Measurements from ENCODE around the gene ESAM. TPM values are rescaled to one million over a fixed set of nuclear protein-coding genes. Genes with fewer than 3 reads are reported as not detected.
A peak's percentile ranks its signal among the peaks of the same experiment; 100 is the strongest.

The ESAM gene
- total and polyA plus RNA-seq, 2 of the 8 experiments (the other 6 are each of a cell fraction or from before 2014, with no cell fraction given) = 0.09 TPM; not detected in 1

DNA sequence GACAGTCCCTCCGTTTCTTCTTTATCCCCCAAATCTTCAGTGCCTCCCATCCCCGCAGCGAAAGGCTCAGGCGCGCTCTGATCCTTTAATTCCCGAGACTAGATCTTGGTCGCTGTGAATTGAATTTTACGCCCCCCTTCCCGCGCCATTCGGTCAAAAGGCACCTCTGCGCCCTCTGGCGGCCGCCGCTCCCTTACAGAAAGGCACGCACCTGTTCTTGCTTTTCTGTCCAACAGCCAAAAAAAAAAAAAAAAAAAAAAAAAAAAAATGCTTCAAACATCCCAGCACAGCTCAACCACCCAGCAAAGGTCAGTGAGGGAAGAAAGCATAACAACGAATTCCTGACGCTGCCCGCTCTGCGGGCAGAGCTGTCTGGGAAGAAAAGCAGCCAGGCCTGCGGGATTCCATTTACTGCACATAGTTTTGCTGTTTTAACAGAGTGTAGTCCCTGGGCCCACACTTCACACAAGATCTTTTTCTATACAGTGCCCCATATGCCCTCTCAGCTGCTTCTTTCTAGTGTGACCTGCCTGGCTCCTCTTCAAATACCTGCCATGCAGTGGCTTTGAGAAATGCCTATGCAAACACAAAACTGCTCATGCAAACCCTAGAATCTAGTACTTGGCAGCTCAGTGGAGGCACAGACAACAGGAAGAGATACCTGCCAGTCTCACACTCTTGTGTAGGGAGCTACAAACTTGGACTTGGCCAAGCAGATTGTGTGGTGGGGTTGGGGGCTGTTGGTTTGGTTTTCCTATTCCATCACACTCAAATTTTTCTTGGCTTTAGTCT lies 1.3 kb upstream of the ESAM start (continued):
- no peak for TF ChIP-seq RNF2 (IDR thresholded peaks at IDR 0.05; ENCODE audit: borderline replicate concordance, low read depth, low read length, missing control alignments, poor library complexity, severe bottlenecking)
- TF ChIP-seq EZH2 (IDR thresholded peaks at IDR 0.05; ENCODE audit: low read depth, low read length, severe bottlenecking) = no peak
- no peak for TF ChIP-seq GABPA (IDR thresholded peaks at IDR 0.05; ENCODE audit: borderline replicate concordance, insufficient read depth, low read length)
- TF ChIP-seq, protein P1, sequence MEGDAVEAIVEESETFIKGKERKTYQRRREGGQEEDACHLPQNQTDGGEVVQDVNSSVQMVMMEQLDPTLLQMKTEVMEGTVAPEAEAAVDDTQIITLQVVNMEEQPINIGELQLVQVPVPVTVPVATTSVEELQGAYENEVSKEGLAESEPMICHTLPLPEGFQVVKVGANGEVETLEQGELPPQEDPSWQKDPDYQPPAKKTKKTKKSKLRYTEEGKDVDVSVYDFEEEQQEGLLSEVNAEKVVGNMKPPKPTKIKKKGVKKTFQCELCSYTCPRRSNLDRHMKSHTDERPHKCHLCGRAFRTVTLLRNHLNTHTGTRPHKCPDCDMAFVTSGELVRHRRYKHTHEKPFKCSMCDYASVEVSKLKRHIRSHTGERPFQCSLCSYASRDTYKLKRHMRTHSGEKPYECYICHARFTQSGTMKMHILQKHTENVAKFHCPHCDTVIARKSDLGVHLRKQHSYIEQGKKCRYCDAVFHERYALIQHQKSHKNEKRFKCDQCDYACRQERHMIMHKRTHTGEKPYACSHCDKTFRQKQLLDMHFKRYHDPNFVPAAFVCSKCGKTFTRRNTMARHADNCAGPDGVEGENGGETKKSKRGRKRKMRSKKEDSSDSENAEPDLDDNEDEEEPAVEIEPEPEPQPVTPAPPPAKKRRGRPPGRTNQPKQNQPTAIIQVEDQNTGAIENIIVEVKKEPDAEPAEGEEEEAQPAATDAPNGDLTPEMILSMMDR (IDR thresholded peaks at IDR 0.05; ENCODE audit: control extremely low read depth in 1 of 3, insufficient read depth in 1 of 3, low read depth in 1 of 3, low read length in 3 of 3) = peak; percentile 58 to 82 (median 72)
- TF ChIP-seq YY1 (IDR thresholded peaks at IDR 0.05; ENCODE audit: low read depth, low read length) = peak; percentile 53; the same call in 1 of the 2 replicates
- TF ChIP-seq PHF8 (conservative IDR thresholded peaks at IDR 0.05; ENCODE audit: low read depth, low read length) = no peak
- TF ChIP-seq, protein P2, sequence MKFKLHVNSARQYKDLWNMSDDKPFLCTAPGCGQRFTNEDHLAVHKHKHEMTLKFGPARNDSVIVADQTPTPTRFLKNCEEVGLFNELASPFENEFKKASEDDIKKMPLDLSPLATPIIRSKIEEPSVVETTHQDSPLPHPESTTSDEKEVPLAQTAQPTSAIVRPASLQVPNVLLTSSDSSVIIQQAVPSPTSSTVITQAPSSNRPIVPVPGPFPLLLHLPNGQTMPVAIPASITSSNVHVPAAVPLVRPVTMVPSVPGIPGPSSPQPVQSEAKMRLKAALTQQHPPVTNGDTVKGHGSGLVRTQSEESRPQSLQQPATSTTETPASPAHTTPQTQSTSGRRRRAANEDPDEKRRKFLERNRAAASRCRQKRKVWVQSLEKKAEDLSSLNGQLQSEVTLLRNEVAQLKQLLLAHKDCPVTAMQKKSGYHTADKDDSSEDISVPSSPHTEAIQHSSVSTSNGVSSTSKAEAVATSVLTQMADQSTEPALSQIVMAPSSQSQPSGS (IDR thresholded peaks at IDR 0.05; ENCODE audit: low read length) = no peak
- TF ChIP-seq, protein P3, sequence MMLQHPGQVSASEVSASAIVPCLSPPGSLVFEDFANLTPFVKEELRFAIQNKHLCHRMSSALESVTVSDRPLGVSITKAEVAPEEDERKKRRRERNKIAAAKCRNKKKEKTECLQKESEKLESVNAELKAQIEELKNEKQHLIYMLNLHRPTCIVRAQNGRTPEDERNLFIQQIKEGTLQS (IDR thresholded peaks at IDR 0.05; ENCODE audit: insufficient read depth, low read depth, low read length) = 0 out of 2 replicates have a peak, but pooled peaks have one; percentile 12
- 0 out of 2 replicates have a peak, but pooled peaks have one; percentile 18 for TF ChIP-seq EGR1 (IDR thresholded peaks at IDR 0.05; ENCODE audit: borderline replicate concordance, low read depth, low read length)
- TF ChIP-seq BRCA1 (IDR thresholded peaks at IDR 0.05; ENCODE audit: low read depth, low read length) = no peak
- no peak for TF ChIP-seq FOSL1 (IDR thresholded peaks at IDR 0.05; ENCODE audit: insufficient read depth, low read depth, low read length)
- TF ChIP-seq POLR2AphosphoS5 (IDR thresholded peaks at IDR 0.05; ENCODE audit: low read depth, low read length) = 0 out of 2 replicates have a peak, but pooled peaks have one; percentile 31
- TF ChIP-seq TEAD4 (IDR thresholded peaks at IDR 0.05; ENCODE audit: low read depth, low read length) = no peak
- peak; percentile 47 for TF ChIP-seq ASH2L (IDR thresholded peaks at IDR 0.05; ENCODE audit: low read length)
